ENCODE results near the gene FAM107A.

Gene FAM107A

GRCh38 chr3:58544541-58544940 is 32.6 kb downstream of the FAM107A start:
- TF ChIP-seq EZH2phosphoT487 (IDR thresholded peaks at IDR 0.05; ENCODE audit: low read depth): no peak
- no peak for TF ChIP-seq CTCF (IDR thresholded peaks at IDR 0.05; ENCODE audit: low read depth, low read length)
- Histone ChIP-seq H3K4me1 (ENCODE audit: low read length) (no peaks in the 10 kb centered on the region), H3K4me3 (ENCODE audit: low read length) (no peak overlapping the region), H4K20me1 (ENCODE audit: insufficient read depth, low read length) (no peaks in the 10 kb centered on the region), H3K79me2 (ENCODE audit: low read length) (no peaks in the 10 kb centered on the region), H3K4me2 (ENCODE audit: low read length) (no peak overlapping the region), H3K27me3 (ENCODE audit: low read depth, low read length) (peaks cover 13% of the 10 kb centered on the region), H3K9me3 (ENCODE audit: insufficient read depth, low read length) (no peaks in the 10 kb centered on the region), H3K36me3 (replicated peaks; ENCODE audit: low read depth, low read length) (no peaks in the 10 kb centered on the region), H3K9ac (ENCODE audit: low read length) (no peak overlapping the region), H2AFZ (ENCODE audit: low read depth, low read length) (no peak overlapping the region), H3K27ac (ENCODE audit: low read length) (no peak overlapping the region)

- Histone ChIP-seq H3K9ac (ENCODE audit: low read length) (no peak overlapping the region), H3K4me2 (ENCODE audit: low read length) (no peak overlapping the region), H3K4me3 (ENCODE audit: low read length) (no peak overlapping the region), H3K27me3 (ENCODE audit: low read depth, low read length) (0 out of 2 replicates have a peak, but pooled peaks cover 3% of the 10 kb centered on the region), H3K4me1 (ENCODE audit: low read length) (no peaks in the 10 kb centered on the region), H3K36me3 (replicated peaks; ENCODE audit: low read depth, low read length) (no peaks in the 10 kb centered on the region), H3K27ac (ENCODE audit: low read length) (no peak overlapping the region), H3K79me2 (ENCODE audit: low read length) (no peaks in the 10 kb centered on the region), H4K20me1 (ENCODE audit: insufficient read depth, low read length) (no peaks in the 10 kb centered on the region), H2AFZ (ENCODE audit: low read depth, low read length) (no peak overlapping the region), H3K9me3 (ENCODE audit: insufficient read depth, low read length) (no peaks in the 10 kb centered on the region)
- TF ChIP-seq CTCF (IDR thresholded peaks at IDR 0.05; ENCODE audit: low read depth, low read length): no peak
- TF ChIP-seq EZH2phosphoT487 (IDR thresholded peaks at IDR 0.05; ENCODE audit: low read depth): no peak
Measured at GRCh38 chr3:58540176-58540858, 36.9 kb downstream of the FAM107A start.

- Histone ChIP-seq H4K20me1 (ENCODE audit: insufficient read depth, low read length) (no peaks in the 10 kb centered on the region), H2AFZ (ENCODE audit: low read depth, low read length) (no peak overlapping the region), H3K27ac (ENCODE audit: low read length) (no peak overlapping the region), H3K27me3 (ENCODE audit: low read depth, low read length) (0 out of 2 replicates have a peak, but pooled peaks cover 3% of the 10 kb centered on the region), H3K9me3 (ENCODE audit: insufficient read depth, low read length) (no peaks in the 10 kb centered on the region), H3K79me2 (ENCODE audit: low read length) (no peaks in the 10 kb centered on the region), H3K36me3 (replicated peaks; ENCODE audit: low read depth, low read length) (no peaks in the 10 kb centered on the region), H3K4me2 (ENCODE audit: low read length) (no peak overlapping the region), H3K4me3 (ENCODE audit: low read length) (no peak overlapping the region), H3K9ac (ENCODE audit: low read length) (no peak overlapping the region), H3K4me1 (ENCODE audit: low read length) (no peaks in the 10 kb centered on the region)
- no peak for TF ChIP-seq EZH2phosphoT487 (IDR thresholded peaks at IDR 0.05; ENCODE audit: low read depth)
- no peak for TF ChIP-seq CTCF (IDR thresholded peaks at IDR 0.05; ENCODE audit: low read depth, low read length)
Measured at GRCh38 chr3:58539626-58540025, 37.6 kb downstream of the FAM107A start.

GRCh38 chr3:58537412-58538301 is 39.5 kb downstream of the FAM107A start:
- Histone ChIP-seq H3K27me3 (ENCODE audit: low read depth, low read length) (no peaks in the 10 kb centered on the region), H3K4me2 (ENCODE audit: low read length) (no peak overlapping the region), H3K36me3 (replicated peaks; ENCODE audit: low read depth, low read length) (no peaks in the 10 kb centered on the region), H3K9me3 (ENCODE audit: insufficient read depth, low read length) (no peaks in the 10 kb centered on the region), H3K27ac (ENCODE audit: low read length) (no peak overlapping the region), H3K79me2 (ENCODE audit: low read length) (no peaks in the 10 kb centered on the region), H2AFZ (ENCODE audit: low read depth, low read length) (no peak overlapping the region), H4K20me1 (ENCODE audit: insufficient read depth, low read length) (no peaks in the 10 kb centered on the region), H3K9ac (ENCODE audit: low read length) (no peak overlapping the region), H3K4me3 (ENCODE audit: low read length) (no peak overlapping the region), H3K4me1 (ENCODE audit: low read length) (peaks cover 4% of the 10 kb centered on the region)
- TF ChIP-seq CTCF (IDR thresholded peaks at IDR 0.05; ENCODE audit: low read depth, low read length) (no peak), EZH2phosphoT487 (IDR thresholded peaks at IDR 0.05; ENCODE audit: low read depth) (no peak)

Data from OCI-LY3 (cell line).